Anterior cingulate cortex (tissue), 58 donors: ENCODE data around the gene PARK7.
A peak's percentile ranks its signal among the peaks of the same experiment; 100 is the strongest.
"Not testable (repeated sequence)": the region's sequence is repeated elsewhere in the genome, so short reads cannot be mapped to it uniquely, and the experiment has no call there.

ENCODE experiments used
- DNase-seq, 58 donors: peaks; one replicate each; lab custom pipeline; 2025; lab: John Stamatoyannopoulos, UW

The PARK7 gene

DNA sequence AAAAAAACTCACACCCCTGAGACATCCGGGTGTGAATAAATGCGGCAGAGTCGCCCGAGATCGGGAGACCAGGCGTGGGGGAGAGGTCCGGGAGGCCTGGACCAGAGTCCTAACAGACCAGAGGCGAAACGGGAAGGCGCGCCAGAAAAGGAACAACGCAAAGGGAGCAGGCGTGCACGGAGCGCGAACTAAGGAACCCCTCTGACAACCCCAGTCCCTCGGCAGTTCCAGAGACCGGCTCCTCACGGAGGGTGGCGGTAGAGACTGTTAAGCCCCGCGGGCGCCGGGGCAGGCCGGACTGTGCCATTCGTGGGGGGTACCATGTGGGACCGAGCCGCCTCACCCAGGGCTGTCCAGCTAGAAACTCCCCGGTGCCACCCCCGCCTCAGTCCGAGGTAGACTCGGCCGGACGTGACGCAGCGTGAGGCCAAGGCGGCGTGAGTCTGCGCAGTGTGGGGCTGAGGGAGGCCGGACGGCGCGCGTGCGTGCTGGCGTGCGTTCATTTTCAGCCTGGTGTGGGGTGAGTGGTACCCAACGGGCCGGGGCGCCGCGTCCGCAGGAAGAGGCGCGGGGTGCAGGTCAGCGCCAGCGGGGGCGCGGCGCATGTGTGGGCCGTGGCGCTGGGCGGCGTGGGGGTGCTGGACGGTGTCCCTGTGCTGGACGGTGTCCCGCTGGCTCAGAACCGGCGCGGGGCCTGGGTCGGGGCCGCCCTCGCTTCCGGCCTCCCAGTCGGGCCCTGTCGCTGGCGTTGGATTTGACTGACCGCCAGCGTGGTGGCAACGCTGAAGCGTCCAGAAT, at the start of gene PARK7:
PARK7 (plus strand) TSS at position 496 of the 798 bp plus-strand sequence. CDS start 1,075 bp downstream, outside the sequence.
- peak; percentile 94 to 100 (median 99) for DNase-seq

DNA sequence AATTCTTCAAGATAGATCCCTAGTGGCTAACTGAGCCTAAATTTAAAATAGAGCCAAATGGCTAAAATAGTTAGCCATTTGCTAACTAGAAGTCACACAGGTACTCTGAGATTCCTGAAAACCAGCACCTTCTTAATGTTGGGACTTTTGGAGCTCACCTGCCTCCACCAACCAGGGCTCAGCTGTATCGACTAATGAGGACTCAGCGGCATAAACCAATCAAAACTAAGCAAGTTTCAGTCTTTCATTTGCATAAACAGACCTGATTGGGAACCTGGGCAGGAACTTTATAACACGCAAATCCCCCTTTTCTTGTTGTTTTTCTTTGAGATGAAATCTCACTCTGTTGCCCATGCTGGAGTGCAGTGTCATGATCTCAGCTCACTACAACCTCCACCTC, 49.4 kb upstream of the PARK7 start:
- no peak for DNase-seq

DNA sequence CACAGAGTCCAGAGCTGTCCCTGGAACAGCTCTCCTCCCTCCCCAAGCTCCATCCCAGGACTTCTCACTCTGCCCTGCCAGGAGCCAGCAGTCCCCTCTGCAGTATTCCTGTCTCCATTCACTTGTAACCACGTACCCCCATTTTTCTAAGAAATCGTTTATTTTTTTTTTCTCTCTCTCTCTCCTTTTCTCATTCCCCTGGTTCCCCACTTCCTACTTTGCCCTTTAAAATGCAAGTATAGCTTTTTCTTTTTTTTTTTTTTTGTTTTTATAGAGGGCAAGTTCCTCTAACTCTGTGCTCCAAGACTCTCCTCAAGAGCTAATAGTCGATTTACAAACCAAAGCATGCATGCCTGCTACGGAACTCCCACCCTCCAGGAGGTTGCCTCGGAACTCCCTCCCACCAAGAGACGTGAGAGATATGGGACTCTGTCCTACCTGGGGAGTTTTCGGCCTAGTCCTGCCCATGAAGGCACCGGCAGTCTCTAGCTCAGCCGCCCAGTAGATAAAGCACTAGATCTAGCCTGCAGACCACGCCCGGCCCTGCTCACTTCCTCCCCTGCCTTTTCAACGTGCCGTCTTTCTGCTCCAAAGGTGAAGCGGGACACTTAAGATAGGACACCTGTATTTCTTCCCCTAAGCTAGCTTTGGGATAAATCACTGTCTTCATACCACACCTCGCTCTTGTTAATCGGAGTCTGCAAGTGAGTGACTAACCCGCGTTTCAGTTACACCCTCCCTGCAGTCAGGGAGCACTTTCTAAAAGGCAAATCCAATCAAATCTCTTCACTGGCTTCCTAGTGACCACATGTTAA, 48.6 kb upstream of the PARK7 start:
- no peak for DNase-seq

DNA sequence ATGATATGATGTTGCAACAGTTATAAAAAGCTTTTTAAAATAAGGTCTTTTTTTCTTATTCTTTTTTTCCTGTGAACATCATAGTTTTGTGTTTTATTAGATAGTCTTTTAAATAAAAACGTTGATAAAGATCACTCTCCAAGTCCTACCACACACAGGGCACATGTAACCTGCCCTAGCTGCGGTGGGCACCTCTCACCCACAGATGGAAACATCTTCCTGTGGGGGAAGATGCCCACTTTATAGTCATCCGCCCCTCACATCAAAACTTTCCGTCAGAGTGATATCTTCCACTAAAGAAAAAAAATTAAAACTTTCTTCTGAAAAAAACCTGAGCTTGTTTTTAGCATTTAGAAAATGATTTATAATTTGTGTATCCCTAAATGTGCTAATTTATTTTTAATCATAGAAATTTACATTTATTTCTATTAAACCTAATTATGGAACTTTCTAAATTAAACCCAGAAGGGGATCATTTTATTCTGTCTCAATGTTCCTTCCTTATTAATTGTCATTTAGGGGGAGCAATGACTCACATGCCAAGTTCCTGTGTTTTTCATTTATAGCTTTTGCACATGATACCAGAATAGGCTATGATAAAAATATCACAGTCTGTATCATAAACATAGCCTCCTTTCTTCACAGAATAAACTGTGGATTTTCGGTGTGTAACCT, 45.5 kb upstream of the PARK7 start:
- no peak for DNase-seq

DNA sequence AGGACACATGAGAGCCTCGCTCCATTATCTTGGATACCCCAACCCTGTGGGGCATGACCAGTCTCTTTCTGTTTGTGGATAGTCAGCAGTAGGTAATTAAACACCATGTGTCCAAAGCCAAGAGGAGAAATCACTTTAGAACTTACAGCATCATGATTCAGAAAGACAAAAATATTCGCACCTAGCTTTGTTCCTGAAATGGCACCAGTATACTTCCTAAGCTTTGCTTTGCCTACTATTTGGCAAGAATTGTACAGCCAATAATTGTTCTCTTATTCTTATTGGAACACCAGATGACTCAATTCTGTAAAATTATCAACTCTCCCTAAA, 45.0 kb upstream of the PARK7 start:
- no peak for DNase-seq

DNA sequence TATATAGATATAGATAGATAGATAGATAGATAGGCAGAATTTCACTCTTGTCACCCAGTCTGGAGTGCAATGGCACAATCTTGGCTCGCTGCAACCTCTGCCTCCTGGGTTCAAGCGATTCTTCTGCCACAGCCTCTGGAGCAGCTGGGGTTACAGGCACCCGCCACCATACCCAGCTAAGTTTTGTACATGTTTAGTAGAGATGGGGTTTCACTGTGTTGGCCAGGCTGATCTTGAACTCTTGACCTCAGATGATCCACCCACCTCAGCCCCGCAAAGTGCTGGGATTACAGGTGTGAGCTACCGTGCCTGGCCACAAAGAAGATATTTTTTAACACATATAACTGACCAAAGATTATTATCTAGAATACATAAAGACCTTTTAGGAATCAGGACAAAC, 43.5 kb upstream of the PARK7 start:
- not testable (repeated sequence) for DNase-seq

DNA sequence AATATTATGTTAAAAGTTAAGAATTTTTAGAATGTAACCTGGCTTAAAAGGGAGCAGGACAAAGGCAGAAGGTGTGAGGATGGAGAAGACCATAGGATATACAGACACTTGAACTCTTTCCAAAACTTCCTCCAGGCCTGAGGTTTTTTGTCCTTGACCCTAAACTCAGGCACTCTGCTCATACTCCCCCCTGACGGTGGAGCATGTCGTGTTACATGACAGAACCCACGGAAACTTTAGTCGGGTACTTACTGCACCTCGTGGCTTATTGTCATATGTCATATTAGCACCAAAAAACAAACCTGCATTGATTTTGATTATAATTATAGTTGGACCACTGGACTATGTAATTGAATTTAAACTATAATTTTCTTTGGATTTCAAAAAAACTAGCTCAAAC, 41.6 kb upstream of the PARK7 start:
- DNase-seq, result no peak

DNA sequence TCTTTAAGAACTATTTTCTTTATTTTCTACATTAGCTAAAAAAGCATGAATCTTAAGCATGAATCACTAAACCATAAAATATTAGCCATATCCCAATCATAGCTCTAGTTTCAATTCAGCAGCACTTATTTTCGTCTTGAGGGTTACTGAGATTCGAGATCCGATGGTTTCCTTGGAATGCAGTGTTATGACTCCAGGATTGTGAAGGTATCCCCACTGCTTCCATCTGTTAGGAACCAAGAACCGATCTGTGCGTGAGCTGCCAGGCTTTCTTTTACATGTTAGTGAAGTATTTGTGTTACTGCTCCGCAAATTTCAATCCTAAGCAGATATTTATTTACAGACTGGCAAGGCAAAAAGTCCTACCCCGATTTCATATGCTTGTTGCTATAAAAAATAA, 39.7 kb upstream of the PARK7 start:
- no peak for DNase-seq

DNA sequence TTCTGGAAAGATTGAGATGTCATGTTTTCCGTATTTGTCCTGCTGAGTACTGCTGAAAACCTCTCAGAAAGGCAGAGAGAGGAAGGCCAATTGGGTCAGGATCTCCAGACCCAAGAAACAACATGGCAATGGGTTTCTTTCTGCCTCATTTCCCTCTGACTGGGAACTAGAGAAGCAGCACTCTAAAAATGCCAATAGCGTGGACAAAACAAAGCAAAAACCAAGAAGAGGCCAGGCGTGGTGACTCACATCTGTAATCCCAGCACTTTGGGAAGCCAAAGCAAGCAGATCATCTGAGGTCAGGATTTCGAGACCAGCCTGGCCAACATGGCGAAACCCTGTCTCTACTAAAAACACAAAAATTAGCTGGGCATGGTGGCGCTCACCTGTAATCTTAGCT, 39.2 kb upstream of the PARK7 start:
- no peak for DNase-seq

DNA sequence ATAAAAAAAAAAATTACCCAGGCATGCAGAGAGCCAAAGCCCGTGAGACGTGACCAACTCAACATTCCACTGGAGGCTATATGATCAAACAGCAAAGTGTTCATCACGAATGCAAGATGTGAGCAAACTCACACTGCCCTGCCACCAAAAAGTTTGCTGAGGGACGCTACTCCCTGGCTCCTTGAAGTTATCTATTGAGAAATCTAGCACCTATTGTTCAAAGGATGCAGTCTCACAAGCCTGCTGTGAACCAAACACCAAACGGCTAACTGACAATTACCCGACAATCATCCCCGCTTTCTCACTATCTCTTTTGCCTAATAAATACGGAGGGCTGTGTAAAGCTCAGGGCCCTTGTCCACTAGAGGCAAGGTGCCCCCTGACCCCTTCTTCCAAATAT, 34.5 kb upstream of the PARK7 start:
- not testable (repeated sequence) for DNase-seq

DNA sequence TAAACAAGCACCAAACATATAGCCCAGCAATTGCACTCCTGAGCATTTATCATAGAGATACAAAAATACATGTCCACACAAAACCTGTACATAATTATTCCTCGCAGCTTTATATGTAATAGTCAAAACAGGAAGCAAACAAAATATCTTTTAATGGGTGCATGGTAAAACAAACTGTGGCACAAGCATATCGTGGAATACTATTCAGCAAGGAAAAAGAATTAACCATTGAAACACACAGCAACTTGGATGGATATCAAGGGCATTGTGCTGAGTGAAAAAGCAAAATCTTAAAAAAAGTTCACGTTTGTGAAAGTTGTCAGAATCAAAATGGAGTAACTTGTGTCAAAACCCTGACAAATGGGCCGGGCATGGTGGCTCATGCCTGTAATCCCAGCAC, 33.3 kb upstream of the PARK7 start:
- DNase-seq, result no peak

DNA sequence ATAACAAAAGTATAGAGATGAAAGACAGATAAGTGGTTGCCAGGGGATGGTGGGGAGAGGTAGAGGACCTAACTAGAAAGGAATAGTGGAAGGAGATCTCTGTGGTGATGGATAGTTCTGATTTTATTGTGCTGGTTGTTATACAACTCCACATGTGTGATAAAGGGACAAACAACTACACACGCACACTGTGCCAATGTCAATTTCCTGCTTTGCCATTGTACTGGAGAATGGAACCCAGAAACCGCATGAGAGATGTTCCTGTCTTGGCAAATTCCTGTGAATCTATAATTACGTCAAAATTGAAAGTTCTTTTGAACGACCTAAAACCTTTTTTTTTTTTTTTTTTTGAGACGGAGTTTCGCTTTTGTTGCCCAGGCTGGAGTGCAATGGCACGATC, 31.9 kb upstream of the PARK7 start:
- DNase-seq, result no peak

DNA sequence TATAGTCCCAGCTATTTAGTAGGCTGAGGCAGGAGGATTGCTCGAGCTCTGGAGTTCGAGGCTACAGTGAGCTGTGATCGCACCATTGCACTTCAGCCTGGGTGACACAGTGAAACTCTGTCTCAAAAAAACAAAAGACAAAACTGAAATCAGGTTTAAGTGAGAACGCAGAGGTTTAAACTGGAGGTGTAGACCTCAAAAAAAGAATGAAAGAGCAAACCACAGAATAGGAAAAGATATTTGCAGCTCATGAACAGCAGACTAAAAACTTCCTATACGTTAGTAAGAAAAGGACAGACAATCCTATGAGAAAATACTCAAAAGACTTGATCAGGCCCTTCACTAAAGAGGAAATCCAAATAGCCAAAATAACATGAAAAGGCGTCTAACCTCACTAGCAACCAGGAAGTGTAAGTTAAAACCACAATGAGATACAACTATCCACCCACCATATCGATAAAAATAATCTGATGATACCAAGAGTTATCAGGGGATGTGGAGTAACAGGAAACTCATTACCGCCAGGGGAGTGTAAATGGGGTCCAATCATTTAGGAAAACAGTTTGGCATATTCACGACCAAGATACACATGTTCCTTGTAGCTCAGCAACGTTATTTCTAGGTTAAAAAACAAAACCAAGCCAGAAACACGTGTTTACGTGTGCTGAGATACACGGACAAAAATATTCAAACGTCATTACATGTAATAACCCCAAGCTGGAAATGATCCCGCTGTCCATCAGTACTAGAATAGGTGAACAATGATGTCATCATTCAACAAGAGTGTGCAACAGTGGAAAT, 30.7 kb upstream of the PARK7 start:
- no peak for DNase-seq

DNA sequence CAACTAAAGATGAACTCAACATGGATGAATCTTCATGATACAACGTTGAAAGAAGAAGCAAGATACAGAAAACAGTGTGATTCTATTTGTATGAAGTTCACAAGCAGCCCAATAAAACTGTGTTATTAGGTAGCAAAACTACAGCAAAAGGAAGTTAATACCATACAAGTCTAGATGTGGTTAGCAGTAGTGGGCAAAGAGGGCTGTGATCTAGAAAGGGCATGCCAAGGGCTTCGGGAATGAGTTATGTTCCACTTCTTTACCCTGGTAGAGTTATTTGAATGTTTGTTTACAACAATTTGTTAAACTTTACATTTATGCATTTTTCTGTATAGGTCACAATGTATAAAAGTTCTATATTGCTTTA, 30.1 kb upstream of the PARK7 start:
- DNase-seq, result no peak

DNA sequence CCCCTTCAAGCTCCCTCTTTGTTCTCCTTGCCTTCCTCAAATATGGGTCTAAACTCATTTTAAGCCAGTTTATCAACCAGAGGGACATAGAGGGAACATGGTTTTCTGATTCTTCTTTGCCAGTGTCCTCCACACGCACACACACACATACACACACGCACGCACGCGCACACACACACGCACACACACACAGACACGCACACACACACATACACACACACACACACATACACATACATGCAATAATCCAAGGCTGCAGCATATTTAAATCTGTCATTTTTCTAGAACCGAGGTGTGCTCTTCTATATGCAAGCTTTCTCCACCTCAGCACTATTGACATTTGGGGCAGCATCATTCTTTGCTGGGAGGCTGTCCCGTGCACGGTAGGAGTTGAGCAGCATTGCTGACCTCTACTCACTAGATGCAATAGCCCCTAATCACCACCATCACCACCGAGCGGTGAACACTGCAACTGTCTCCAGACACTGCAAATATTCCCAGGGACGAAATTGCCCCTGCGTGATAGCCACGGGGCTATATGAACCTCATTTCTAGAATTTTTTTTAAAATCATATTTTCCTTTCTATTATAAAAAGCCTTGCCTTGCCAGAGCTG, 28.9 kb upstream of the PARK7 start:
- no peak for DNase-seq

DNA sequence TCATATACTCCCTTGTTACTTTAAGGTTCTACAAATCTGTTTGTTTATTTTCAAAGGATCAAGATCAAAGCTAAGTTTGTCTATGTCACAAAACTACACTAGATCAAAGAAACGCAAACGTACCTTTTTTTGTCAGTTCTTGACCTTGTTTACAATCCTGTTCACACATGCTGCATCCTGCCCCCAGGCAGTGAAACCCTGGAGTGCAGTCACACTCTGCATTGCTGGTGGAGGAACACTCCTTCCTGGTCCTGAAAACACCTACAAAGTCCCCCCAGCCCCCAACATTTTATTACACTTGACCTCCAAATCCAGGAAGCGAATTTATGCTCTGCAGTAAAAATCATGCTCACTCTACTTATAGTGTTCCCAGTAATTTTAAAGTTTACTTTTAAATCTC, 23.4 kb upstream of the PARK7 start:
- DNase-seq, result no peak

DNA sequence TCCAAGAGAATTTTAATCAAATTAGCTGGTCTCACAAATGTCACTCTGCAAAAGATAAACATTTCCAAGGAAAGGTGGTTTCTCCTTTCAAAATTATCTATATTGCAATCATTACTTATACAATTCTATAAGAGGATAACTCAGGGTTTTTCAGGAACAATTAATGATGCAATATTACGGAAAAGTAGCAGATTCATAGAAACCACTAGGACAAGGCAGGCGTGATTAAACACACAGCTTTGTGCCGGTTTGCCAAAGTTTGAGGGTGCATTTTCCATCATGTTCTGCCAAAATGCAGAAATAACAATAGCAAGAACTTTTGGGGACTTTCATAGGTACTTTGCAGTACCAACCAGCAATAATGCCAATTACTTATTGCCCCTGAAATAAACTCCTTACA, 21.5 kb upstream of the PARK7 start:
- no peak for DNase-seq

DNA sequence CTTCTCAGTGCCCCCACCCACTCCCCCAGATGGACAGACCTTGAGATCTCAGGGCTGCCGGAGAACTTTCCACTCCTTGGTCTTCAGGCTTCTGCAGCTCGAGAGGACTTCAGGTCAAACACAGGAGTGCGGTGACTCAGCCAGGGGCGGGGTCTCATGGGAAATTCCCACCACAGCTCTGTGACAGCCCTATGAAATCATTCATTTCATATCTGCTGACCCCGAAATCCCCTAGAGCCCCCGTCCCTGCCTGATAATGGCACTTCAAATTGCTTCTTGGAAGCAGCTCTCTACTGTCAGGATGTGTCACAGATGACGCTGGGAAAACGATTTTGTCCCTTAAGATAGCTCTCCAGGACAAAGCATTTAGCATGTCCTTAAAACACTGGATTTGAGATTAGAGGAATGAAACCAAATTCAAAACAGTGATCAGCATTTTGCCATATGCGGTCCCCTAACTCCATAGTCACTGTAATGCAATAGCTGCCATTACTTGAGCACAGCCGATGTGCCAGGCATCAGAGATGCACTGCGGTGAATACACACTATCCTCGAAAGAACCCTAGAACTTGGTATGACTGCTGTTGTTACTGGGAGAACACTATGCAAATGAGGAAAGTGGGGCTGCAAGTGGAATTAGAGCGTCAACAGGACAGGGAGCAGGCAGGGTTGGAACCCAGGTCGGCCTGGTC, 20.6 kb upstream of the PARK7 start, which contains the start of gene TNFRSF9:
TNFRSF9 (minus strand) TSS at position 95 of the 692 bp plus-strand sequence. CDS start 845 bp downstream, outside the sequence.
- DNase-seq, result no peak

DNA sequence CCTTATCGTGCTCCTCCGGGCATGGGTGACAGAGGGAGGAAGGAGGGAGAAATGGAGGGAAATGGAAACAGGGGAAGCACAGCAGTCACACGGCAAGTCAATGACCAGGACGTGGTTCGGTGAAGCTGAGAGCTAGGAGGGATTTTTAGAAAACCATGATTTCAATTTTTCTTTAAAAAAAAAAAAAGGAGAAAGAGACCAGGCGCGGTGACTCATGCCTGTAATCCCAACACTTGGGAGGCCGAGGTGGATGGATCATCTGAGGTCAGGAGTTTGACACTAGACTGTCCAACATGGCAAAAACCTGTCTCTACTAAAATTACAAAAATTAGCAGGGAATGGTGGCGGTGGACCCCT, 20.1 kb upstream of the PARK7 start:
- DNase-seq, result no peak
